Liver (tissue), 9 donors: Measurements from ENCODE around the gene STMN1. TPM values are rescaled to one million over a fixed set of nuclear protein-coding genes. Genes with fewer than 3 reads are reported as not detected.
A peak's percentile ranks its signal among the peaks of the same experiment; 100 is the strongest.

ENCODE experiments used
- DNase-seq: peaks from one replicate; pipeline ENCODE4 v3.0.0-alpha.2; 2017; ENCODE audit warnings: low spot score
- H3K27ac ChIP-seq, 2 donors: one replicate each; pipeline ENCODE4 v1.7.0; 2013; ENCODE audit warnings: inconsistent platforms in 2 of 2, low read length in 2 of 2, control low read depth in 1 of 2, low read depth in 1 of 2, mild to moderate bottlenecking in 1 of 2
- H3K27me3 ChIP-seq, 4 donors: one replicate each; pipeline versions ENCODE4 v1.6.1 to v1.7.0; 2013; ENCODE audit warnings: low read length in 3 of 4, inconsistent platforms in 1 of 4, mild to moderate bottlenecking in 1 of 4, moderate library complexity in 1 of 4; ENCODE audit not compliant: control insufficient read depth in 4 of 4, insufficient read depth in 4 of 4
- H3K36me3 ChIP-seq, 4 donors: one replicate each; pipeline versions ENCODE4 v1.6.1 to v1.7.0; 2013; ENCODE audit warnings: low read length in 3 of 4, mild to moderate bottlenecking in 3 of 4, low read depth in 1 of 4, moderate library complexity in 1 of 4; ENCODE audit not compliant: control insufficient read depth in 4 of 4, insufficient read depth in 3 of 4
- H3K4me1 ChIP-seq, 4 donors: one replicate each; pipeline versions ENCODE4 v1.6.1 to v1.7.0; 2013; ENCODE audit warnings: low read length in 3 of 4, mild to moderate bottlenecking in 3 of 4, moderate library complexity in 1 of 4; ENCODE audit not compliant: control insufficient read depth in 4 of 4, insufficient read depth in 4 of 4
- H3K4me3 ChIP-seq, 3 donors: one replicate each; pipeline versions ENCODE4 v1.6.1 to v1.7.0; 2013; ENCODE audit warnings: low read length in 3 of 3, control low read depth in 1 of 3, low read depth in 1 of 3, mild to moderate bottlenecking in 1 of 3
- H3K9ac ChIP-seq, 2 donors: one replicate each; pipeline ENCODE4 v1.7.0; 2013; ENCODE audit warnings: low read length in 2 of 2, mild to moderate bottlenecking in 2 of 2, moderate library complexity in 2 of 2, control low read depth in 1 of 2, low read depth in 1 of 2
- H3K9me3 ChIP-seq, 4 donors: one replicate each; pipeline versions ENCODE4 v1.6.1 to v1.7.0; 2013; ENCODE audit warnings: low read length in 3 of 4; ENCODE audit not compliant: control insufficient read depth in 4 of 4
- EGR1 ChIP-seq, 2 donors: IDR thresholded peaks; 2 replicates each; pipeline ENCODE4 v1.6.1; 2016 to 2018; ENCODE audit warnings: antibody characterized with exemption in 2 of 2, low read depth in 2 of 2
- FOXA1 ChIP-seq: IDR thresholded peaks from 2 replicates; pipeline ENCODE4 v1.6.1; 2016; ENCODE audit warnings: antibody characterized with exemption
- FOXA2 ChIP-seq: IDR thresholded peaks from 2 replicates; pipeline ENCODE4 v1.6.1; 2016; ENCODE audit warnings: antibody characterized with exemption
- GABPA ChIP-seq, 2 donors: IDR thresholded peaks in 1 of 2; conservative IDR thresholded peaks in 1 of 2; 2 replicates each; pipeline ENCODE4 v1.6.1; 2016; ENCODE audit warnings: antibody characterized with exemption in 2 of 2, mild to moderate bottlenecking in 1 of 2, moderate library complexity in 1 of 2
- HNF4A ChIP-seq, 2 donors: conservative IDR thresholded peaks; 2 replicates each; pipeline ENCODE4 v1.6.1; 2016; ENCODE audit warnings: antibody characterized with exemption in 2 of 2, mild to moderate bottlenecking in 2 of 2
- HNF4G ChIP-seq: IDR thresholded peaks from 2 replicates; pipeline ENCODE4 v1.6.1; 2016; ENCODE audit warnings: antibody characterized with exemption
- JUND ChIP-seq, 2 donors: IDR thresholded peaks; 2 replicates each; pipeline ENCODE4 v1.6.1; 2016; ENCODE audit warnings: antibody characterized with exemption in 2 of 2
- NR2F2 ChIP-seq: IDR thresholded peaks from 2 replicates; pipeline ENCODE4 v1.6.1; 2016; ENCODE audit warnings: antibody characterized with exemption
- RAD21 ChIP-seq, 2 donors: IDR thresholded peaks; 2 replicates each; pipeline ENCODE4 v1.6.1; 2016; ENCODE audit warnings: antibody characterized with exemption in 2 of 2, mild to moderate bottlenecking in 2 of 2
- RXRA ChIP-seq, 2 donors: IDR thresholded peaks; 2 replicates each; pipeline ENCODE4 v1.6.1; 2017 to 2018; ENCODE audit warnings: antibody characterized with exemption in 2 of 2, mild to moderate bottlenecking in 1 of 2
- SP1 ChIP-seq: IDR thresholded peaks from 2 replicates; pipeline ENCODE4 v1.6.1; 2018; ENCODE audit warnings: antibody characterized with exemption, mild to moderate bottlenecking
- TAF1 ChIP-seq: conservative IDR thresholded peaks from 2 replicates; pipeline ENCODE4 v1.6.1; 2016; ENCODE audit warnings: antibody characterized with exemption, mild to moderate bottlenecking
- YY1 ChIP-seq: IDR thresholded peaks from 2 replicates; pipeline ENCODE4 v1.6.1; 2016; ENCODE audit warnings: antibody characterized with exemption, mild to moderate bottlenecking
- WGBS: extraction: QIAGEN DNeasy Blood & Tissue Kit; methylation state at CpG from one replicate; pipeline ENCODE4 v1.1.7; 2013; 5-methylcytosine and 5-hydroxymethylcytosine counted together
- polyA plus RNA-seq, 2 donors: library from polyadenylated mRNA; stranded (reverse) in 1 of 2; unstranded in 1 of 2; fragments of 200-250 nt in 1 of 2; fragments of >200 nt in 1 of 2; fragmentation: Nextera tagmentation in 1 of 2; extraction: Ambion mirVana in 1 of 2; gene quantifications; one replicate each; pipeline versions ENCODE4 v1.2.1 to v1.2.3, GENCODE V29; 2013 to 2015
- total RNA-seq, 2 donors: library from RNA; depleted of rRNA; stranded (reverse); fragments of >200 nt; gene quantifications; one replicate each; pipeline ENCODE4 v1.2.3, GENCODE V29; 2014
- TF ChIP-seq, protein P1 (sequence below): IDR thresholded peaks from 2 replicates; pipeline ENCODE4 v1.6.1; 2016; ENCODE audit warnings: antibody characterized with exemption
- TF ChIP-seq, protein P2 (sequence below): IDR thresholded peaks from 2 replicates; pipeline ENCODE4 v1.6.1; 2016; ENCODE audit warnings: antibody characterized with exemption
- TF ChIP-seq, protein P3 (sequence below): IDR thresholded peaks from 2 replicates; pipeline ENCODE4 v1.6.1; 2016; ENCODE audit warnings: antibody characterized with exemption
- TF ChIP-seq, protein P4 (sequence below): fragments of 150-350 bp; IDR thresholded peaks from 2 replicates; pipeline ENCODE4 v1.5.1; 2017; ENCODE audit warnings: improper control_type of control experiment, low read depth, low read length; ENCODE audit not compliant: missing input control
- TF ChIP-seq, protein P5 (sequence below): IDR thresholded peaks from 2 replicates; pipeline ENCODE4 v1.6.1; 2016; ENCODE audit warnings: antibody characterized with exemption, mild to moderate bottlenecking
- donor health status: healthy.
- donor health status: healthy.
- donor health status: healthy.
- donor health status: healthy.
- donor health status: healthy.

STMN1 gene
- total and polyA plus RNA-seq, 4 donors, result 0.75 to 40.1 (median 17.8) TPM

DNA sequence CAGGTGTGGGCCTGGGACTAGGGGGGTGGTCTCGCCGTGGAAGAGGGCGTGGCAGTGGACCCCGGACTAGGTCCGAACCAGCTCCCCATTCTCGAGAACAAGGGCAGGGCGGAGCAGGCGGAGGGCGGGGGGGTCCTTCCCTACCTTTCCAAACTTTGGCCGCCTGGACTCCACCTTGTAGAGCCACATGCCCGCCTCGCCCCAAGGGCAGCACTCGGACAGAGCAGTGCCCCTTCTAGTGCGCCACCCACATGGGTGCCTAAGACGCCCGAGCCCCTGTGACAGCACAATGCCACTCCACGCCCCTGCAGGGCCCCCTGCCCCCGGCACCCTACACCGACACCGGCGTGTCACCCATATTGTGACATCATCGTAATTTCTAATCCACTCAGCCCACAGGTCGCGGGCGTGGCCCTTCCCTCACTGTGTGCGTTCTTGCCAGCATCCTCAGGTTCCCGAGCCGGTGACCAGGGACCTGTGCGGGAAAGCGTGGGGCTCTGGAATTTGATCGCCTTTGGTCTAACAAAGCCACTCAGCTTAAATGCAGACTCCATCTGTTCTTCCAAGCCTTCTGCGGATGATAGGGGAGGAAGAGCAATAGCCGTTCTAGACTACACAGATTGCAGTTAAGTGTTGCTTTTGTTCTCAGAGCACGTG, 553 bp upstream of the STMN1 start:
- WGBS, result 15% methylated on average over 34 of the region's 34 CpGs
- H3K4me3 ChIP-seq, result peak overlapping the region in 2 of 3 donors; percentile 18 to 66
- no peaks in the 10 kb centered on the region for H3K9me3 ChIP-seq
- no peak for DNase-seq
- H3K27me3 ChIP-seq, result no peaks in the 10 kb centered on the region
- H3K4me1 ChIP-seq, result peaks cover 7 to 21% (median 14%) of the 10 kb centered on the region in 4 donors
- no peak overlapping the region for H3K27ac ChIP-seq
- TF ChIP-seq FOXA1 (no peak), EGR1 (IDR thresholded peaks at IDR 0.05; ENCODE audit: low read depth in 2 of 2) (no peak), RAD21 (IDR thresholded peaks at IDR 0.05) (no peak), TAF1 (no peak), YY1 (no peak), HNF4G (no peak), RXRA (IDR thresholded peaks at IDR 0.05) (no peak), NR2F2 (no peak), HNF4A (conservative IDR thresholded peaks at IDR 0.05) (no peak), FOXA2 (no peak), GABPA (IDR thresholded peaks at IDR 0.05 in 1 of 2, conservative IDR thresholded peaks at IDR 0.05 in 1 of 2) (no peak), JUND (IDR thresholded peaks at IDR 0.05) (no peak), SP1 (no peak)
- TF ChIP-seq, protein P1, sequence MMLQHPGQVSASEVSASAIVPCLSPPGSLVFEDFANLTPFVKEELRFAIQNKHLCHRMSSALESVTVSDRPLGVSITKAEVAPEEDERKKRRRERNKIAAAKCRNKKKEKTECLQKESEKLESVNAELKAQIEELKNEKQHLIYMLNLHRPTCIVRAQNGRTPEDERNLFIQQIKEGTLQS, result no peak
- TF ChIP-seq, protein P2, sequence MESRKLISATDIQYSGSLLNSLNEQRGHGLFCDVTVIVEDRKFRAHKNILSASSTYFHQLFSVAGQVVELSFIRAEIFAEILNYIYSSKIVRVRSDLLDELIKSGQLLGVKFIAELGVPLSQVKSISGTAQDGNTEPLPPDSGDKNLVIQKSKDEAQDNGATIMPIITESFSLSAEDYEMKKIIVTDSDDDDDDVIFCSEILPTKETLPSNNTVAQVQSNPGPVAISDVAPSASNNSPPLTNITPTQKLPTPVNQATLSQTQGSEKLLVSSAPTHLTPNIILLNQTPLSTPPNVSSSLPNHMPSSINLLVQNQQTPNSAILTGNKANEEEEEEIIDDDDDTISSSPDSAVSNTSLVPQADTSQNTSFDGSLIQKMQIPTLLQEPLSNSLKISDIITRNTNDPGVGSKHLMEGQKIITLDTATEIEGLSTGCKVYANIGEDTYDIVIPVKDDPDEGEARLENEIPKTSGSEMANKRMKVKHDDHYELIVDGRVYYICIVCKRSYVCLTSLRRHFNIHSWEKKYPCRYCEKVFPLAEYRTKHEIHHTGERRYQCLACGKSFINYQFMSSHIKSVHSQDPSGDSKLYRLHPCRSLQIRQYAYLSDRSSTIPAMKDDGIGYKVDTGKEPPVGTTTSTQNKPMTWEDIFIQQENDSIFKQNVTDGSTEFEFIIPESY, result no peak
- TF ChIP-seq, protein P3, sequence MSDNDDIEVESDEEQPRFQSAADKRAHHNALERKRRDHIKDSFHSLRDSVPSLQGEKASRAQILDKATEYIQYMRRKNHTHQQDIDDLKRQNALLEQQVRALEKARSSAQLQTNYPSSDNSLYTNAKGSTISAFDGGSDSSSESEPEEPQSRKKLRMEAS, result no peak
- TF ChIP-seq, protein P4, sequence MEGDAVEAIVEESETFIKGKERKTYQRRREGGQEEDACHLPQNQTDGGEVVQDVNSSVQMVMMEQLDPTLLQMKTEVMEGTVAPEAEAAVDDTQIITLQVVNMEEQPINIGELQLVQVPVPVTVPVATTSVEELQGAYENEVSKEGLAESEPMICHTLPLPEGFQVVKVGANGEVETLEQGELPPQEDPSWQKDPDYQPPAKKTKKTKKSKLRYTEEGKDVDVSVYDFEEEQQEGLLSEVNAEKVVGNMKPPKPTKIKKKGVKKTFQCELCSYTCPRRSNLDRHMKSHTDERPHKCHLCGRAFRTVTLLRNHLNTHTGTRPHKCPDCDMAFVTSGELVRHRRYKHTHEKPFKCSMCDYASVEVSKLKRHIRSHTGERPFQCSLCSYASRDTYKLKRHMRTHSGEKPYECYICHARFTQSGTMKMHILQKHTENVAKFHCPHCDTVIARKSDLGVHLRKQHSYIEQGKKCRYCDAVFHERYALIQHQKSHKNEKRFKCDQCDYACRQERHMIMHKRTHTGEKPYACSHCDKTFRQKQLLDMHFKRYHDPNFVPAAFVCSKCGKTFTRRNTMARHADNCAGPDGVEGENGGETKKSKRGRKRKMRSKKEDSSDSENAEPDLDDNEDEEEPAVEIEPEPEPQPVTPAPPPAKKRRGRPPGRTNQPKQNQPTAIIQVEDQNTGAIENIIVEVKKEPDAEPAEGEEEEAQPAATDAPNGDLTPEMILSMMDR, result no peak
- TF ChIP-seq, protein P5, sequence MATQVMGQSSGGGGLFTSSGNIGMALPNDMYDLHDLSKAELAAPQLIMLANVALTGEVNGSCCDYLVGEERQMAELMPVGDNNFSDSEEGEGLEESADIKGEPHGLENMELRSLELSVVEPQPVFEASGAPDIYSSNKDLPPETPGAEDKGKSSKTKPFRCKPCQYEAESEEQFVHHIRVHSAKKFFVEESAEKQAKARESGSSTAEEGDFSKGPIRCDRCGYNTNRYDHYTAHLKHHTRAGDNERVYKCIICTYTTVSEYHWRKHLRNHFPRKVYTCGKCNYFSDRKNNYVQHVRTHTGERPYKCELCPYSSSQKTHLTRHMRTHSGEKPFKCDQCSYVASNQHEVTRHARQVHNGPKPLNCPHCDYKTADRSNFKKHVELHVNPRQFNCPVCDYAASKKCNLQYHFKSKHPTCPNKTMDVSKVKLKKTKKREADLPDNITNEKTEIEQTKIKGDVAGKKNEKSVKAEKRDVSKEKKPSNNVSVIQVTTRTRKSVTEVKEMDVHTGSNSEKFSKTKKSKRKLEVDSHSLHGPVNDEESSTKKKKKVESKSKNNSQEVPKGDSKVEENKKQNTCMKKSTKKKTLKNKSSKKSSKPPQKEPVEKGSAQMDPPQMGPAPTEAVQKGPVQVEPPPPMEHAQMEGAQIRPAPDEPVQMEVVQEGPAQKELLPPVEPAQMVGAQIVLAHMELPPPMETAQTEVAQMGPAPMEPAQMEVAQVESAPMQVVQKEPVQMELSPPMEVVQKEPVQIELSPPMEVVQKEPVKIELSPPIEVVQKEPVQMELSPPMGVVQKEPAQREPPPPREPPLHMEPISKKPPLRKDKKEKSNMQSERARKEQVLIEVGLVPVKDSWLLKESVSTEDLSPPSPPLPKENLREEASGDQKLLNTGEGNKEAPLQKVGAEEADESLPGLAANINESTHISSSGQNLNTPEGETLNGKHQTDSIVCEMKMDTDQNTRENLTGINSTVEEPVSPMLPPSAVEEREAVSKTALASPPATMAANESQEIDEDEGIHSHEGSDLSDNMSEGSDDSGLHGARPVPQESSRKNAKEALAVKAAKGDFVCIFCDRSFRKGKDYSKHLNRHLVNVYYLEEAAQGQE, result no peak
- H3K9ac ChIP-seq, result no peak overlapping the region
- peaks cover 0 to 1% (median 0%) of the 10 kb centered on the region in 4 donors for H3K36me3 ChIP-seq
